ENCODE results near the gene DNAAF5. TPM values are rescaled to one million over a fixed set of nuclear protein-coding genes. Genes with fewer than 3 reads are reported as not detected.

DNAAF5 gene
- total RNA-seq, 1 donor from 2014 or later, result 15.3 TPM

GRCh38 chr7:746155-747061, 19.9 kb downstream of the DNAAF5 start:
- H3K4me1 Mint-ChIP-seq (ENCODE audit: low read depth), result peaks cover 13% of the 10 kb centered on the region
- peaks cover 7% of the 10 kb centered on the region for H3K36me3 Mint-ChIP-seq (ENCODE audit: low read depth)
- peak; percentile 87 for DNase-seq (ENCODE audit: low spot score)
- no peak overlapping the region for H3K27ac Mint-ChIP-seq (ENCODE audit: unreplicated experiment)
- no peak overlapping the region for H3K4me3 Mint-ChIP-seq (ENCODE audit: unreplicated experiment)
- TF ChIP-seq CTCF (IDR thresholded peaks at IDR 0.05), result no peak
- H3K9me3 Mint-ChIP-seq (ENCODE audit: low read depth), result no peaks in the 10 kb centered on the region
- no peaks in the 10 kb centered on the region for H3K27me3 Mint-ChIP-seq (ENCODE audit: low read depth)

- Mint-ChIP-seq H3K36me3 (ENCODE audit: low read depth) (peaks cover 7% of the 10 kb centered on the region), H3K27me3 (ENCODE audit: low read depth) (no peaks in the 10 kb centered on the region), H3K27ac (ENCODE audit: unreplicated experiment) (no peak overlapping the region), H3K9me3 (ENCODE audit: low read depth) (no peaks in the 10 kb centered on the region), H3K4me3 (ENCODE audit: unreplicated experiment) (no peak overlapping the region), H3K4me1 (ENCODE audit: low read depth) (peaks cover 13% of the 10 kb centered on the region)
- no peak for TF ChIP-seq CTCF (IDR thresholded peaks at IDR 0.05)
- DNase-seq (ENCODE audit: low spot score), result peak; percentile 44
These were observed 20.7 kb downstream of the DNAAF5 start for GRCh38 chr7:747186-747585.

DNA sequence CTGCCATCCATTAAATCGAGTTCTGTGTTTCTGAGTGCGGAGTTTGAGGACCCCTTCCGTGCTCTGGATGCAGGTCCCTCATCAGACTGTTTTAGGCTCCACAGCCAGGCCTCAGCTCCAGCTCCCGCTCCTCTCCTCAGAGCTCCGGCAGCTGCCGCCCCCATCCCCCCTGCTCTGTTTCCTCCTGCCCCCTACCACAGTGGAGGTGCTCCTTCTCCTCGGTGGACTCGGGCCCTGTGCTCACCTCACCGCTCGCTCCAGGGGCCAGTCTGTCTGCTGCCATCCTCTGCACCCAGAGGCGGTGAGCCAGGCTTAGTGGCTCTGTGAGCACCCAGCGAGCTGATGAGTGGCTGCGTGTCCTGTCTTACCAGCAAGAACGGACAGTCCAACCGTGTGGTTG, 21.9 kb downstream of the DNAAF5 start:
- Mint-ChIP-seq H3K4me1 (ENCODE audit: low read depth) (peaks cover 13% of the 10 kb centered on the region), H3K27me3 (ENCODE audit: low read depth) (no peaks in the 10 kb centered on the region), H3K27ac (ENCODE audit: unreplicated experiment) (no peak overlapping the region), H3K9me3 (ENCODE audit: low read depth) (no peaks in the 10 kb centered on the region), H3K4me3 (ENCODE audit: unreplicated experiment) (no peak overlapping the region), H3K36me3 (ENCODE audit: low read depth) (peaks cover 7% of the 10 kb centered on the region)
- TF ChIP-seq CTCF (IDR thresholded peaks at IDR 0.05), result no peak
- peak; percentile 83 for DNase-seq (ENCODE audit: low spot score)

- H3K4me3 Mint-ChIP-seq (ENCODE audit: unreplicated experiment), result no peak overlapping the region
- peak; percentile 34 for DNase-seq (ENCODE audit: low spot score)
- no peak for TF ChIP-seq CTCF (IDR thresholded peaks at IDR 0.05)
- H3K9me3 Mint-ChIP-seq (ENCODE audit: low read depth), result no peaks in the 10 kb centered on the region
- H3K27me3 Mint-ChIP-seq (ENCODE audit: low read depth), result no peaks in the 10 kb centered on the region
- peaks cover 13% of the 10 kb centered on the region for H3K4me1 Mint-ChIP-seq (ENCODE audit: low read depth)
- peak overlapping the region; percentile 59 for H3K27ac Mint-ChIP-seq (ENCODE audit: unreplicated experiment)
- peaks cover 8% of the 10 kb centered on the region for H3K36me3 Mint-ChIP-seq (ENCODE audit: low read depth)
These were observed 22.6 kb downstream of the DNAAF5 start for GRCh38 chr7:749140-749551.

DNA sequence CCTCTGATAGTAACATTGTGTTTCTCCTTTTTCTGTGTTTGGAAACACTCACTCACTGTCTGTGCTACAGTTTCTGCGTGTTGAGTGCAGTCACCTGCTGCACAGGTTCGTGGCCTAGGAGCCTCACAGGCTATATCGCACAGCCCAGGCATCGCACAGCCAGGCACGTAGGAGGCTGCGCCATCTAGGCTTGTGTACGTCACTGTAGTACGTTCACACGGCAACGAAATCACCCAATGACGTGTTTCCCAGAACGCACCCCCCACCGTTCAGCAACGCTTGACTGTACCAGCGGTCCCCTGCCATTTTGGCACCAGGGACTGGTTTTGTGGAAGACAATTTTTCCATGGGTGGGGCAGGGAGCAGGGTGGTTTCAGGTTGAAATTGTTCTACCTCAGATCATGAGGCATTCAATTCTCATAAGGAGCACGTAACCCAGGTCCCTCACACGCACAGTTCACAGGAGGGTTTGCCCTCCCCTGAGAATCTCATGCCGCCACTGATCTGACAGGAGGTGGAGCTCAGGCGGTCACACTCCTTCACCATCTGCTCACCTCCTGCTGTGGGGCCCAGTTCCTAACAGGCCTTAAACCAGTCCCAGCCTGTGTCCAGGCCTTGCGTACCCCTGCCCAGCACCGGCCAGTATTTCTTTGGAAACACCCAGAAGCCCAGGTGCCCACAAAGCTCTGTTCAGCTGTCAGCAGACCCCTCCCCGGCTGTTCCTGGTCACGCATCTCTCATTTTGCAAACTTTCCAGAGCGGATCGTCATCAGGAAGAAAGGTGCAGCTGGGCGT, 23.8 kb downstream of the DNAAF5 start:
- no peak overlapping the region for H3K27ac Mint-ChIP-seq (ENCODE audit: unreplicated experiment)
- H3K4me1 Mint-ChIP-seq (ENCODE audit: low read depth), result peaks cover 13% of the 10 kb centered on the region
- peak; percentile 50 for DNase-seq (ENCODE audit: low spot score)
- no peaks in the 10 kb centered on the region for H3K9me3 Mint-ChIP-seq (ENCODE audit: low read depth)
- no peak for TF ChIP-seq CTCF (IDR thresholded peaks at IDR 0.05)
- no peaks in the 10 kb centered on the region for H3K27me3 Mint-ChIP-seq (ENCODE audit: low read depth)
- H3K36me3 Mint-ChIP-seq (ENCODE audit: low read depth), result peaks cover 14% of the 10 kb centered on the region
- no peak overlapping the region for H3K4me3 Mint-ChIP-seq (ENCODE audit: unreplicated experiment)
